ENCODE results near the gene MRPL32.

- TF ChIP-seq ASH2L (IDR thresholded peaks at IDR 0.05; ENCODE audit: insufficient read length, low read depth, low read length) (no peak), EZH2 (conservative IDR thresholded peaks at IDR 0.05; ENCODE audit: low read depth, low read length) (no peak)
These were observed 48.2 kb upstream of the MRPL32 start for GRCh38 chr7:42883950-42884349.
